ENCODE measurements around the gene ATP11A. TPM values are rescaled to one million over a fixed set of nuclear protein-coding genes. Genes with fewer than 3 reads are reported as not detected.

The ATP11A gene
- total RNA-seq, 2 donors from 2014 or later = 122 to 140 TPM

GRCh38 chr13:112773601-112774447, 84.0 kb downstream of the ATP11A start:
- Histone ChIP-seq H3K9ac (ENCODE audit: extremely low read depth, low read length, poor library complexity, severe bottlenecking) (no peak overlapping the region), H3K4me3 (ENCODE audit: low read length) (no peak overlapping the region), H3K9me3 (ENCODE audit: control insufficient read depth, low read length) (no peaks in the 10 kb centered on the region), H3K36me3 (ENCODE audit: control insufficient read depth, insufficient read depth, low read length) (peaks cover 7% of the 10 kb centered on the region), H3K4me1 (ENCODE audit: control insufficient read depth, insufficient read depth, low read length) (no peaks in the 10 kb centered on the region), H3K27me3 (ENCODE audit: control insufficient read depth, insufficient read depth, low read length, poor library complexity, severe bottlenecking) (no peaks in the 10 kb centered on the region), H3K27ac (ENCODE audit: low read depth, low read length) (no peak overlapping the region)
- 84 to 90% methylated on average over 16 to 23 of the region's 25 CpGs for WGBS, 2 experiments (ENCODE audit: insufficient coverage in 1 of 2, insufficient read length in 1 of 2)
- DNase-seq = no peak
- Mint-ChIP-seq H3K4me3 (no peak overlapping the region), H3K36me3 (ENCODE audit: low read depth) (peaks cover 9% of the 10 kb centered on the region), H3K27me3 (ENCODE audit: insufficient read depth) (no peaks in the 10 kb centered on the region), H3K27ac (no peak overlapping the region), H3K4me1 (no peaks in the 10 kb centered on the region), H3K9me3 (peaks cover 6% of the 10 kb centered on the region)
- TF ChIP-seq CTCF (conservative IDR thresholded peaks at IDR 0.05) = no peak

GRCh38 chr13:112774448-112774792, 84.6 kb downstream of the ATP11A start:
- H3K4me3 Mint-ChIP-seq = no peak overlapping the region

GRCh38 chr13:112774829-112775565, 85.2 kb downstream of the ATP11A start:
- Histone ChIP-seq H3K9me3 (ENCODE audit: control insufficient read depth, low read length) (no peaks in the 10 kb centered on the region), H3K9ac (ENCODE audit: extremely low read depth, low read length, poor library complexity, severe bottlenecking) (no peak overlapping the region), H3K27me3 (ENCODE audit: control insufficient read depth, insufficient read depth, low read length, poor library complexity, severe bottlenecking) (no peaks in the 10 kb centered on the region), H3K27ac (ENCODE audit: low read depth, low read length) (no peak overlapping the region), H3K4me3 (ENCODE audit: low read length) (no peak overlapping the region), H3K36me3 (ENCODE audit: control insufficient read depth, insufficient read depth, low read length) (peaks cover 7% of the 10 kb centered on the region), H3K4me1 (ENCODE audit: control insufficient read depth, insufficient read depth, low read length) (no peaks in the 10 kb centered on the region)
- 93 to 94% methylated on average over 31 to 34 of the region's 36 CpGs for WGBS, 2 experiments (ENCODE audit: insufficient coverage in 1 of 2, insufficient read length in 1 of 2)
- DNase-seq = no peak
- peaks cover 9% of the 10 kb centered on the region for H3K36me3 Mint-ChIP-seq (ENCODE audit: low read depth)
- H3K4me1 Mint-ChIP-seq = peaks cover 3% of the 10 kb centered on the region
- H3K27me3 Mint-ChIP-seq (ENCODE audit: insufficient read depth) = no peaks in the 10 kb centered on the region
- H3K9me3 Mint-ChIP-seq = peaks cover 6% of the 10 kb centered on the region
- TF ChIP-seq CTCF (conservative IDR thresholded peaks at IDR 0.05) = no peak
- peak overlapping the region; percentile 39 for H3K27ac Mint-ChIP-seq
- no peak overlapping the region for H3K4me3 Mint-ChIP-seq

More at GRCh38 chr13:112774448-112774792, 84.6 kb downstream of the ATP11A start:
- no peaks in the 10 kb centered on the region for H3K27me3 Mint-ChIP-seq (ENCODE audit: insufficient read depth)
- DNase-seq = no peak
- 92 to 96% methylated on average over 7 of the region's 7 CpGs for WGBS, 2 experiments (ENCODE audit: insufficient coverage in 1 of 2, insufficient read length in 1 of 2)
- no peaks in the 10 kb centered on the region for H3K27me3 ChIP-seq (ENCODE audit: control insufficient read depth, insufficient read depth, low read length, poor library complexity, severe bottlenecking)
- TF ChIP-seq CTCF (conservative IDR thresholded peaks at IDR 0.05) = no peak
- no peaks in the 10 kb centered on the region for H3K4me1 Mint-ChIP-seq
- H3K9ac ChIP-seq (ENCODE audit: extremely low read depth, low read length, poor library complexity, severe bottlenecking) = no peak overlapping the region
- H3K9me3 ChIP-seq (ENCODE audit: control insufficient read depth, low read length) = no peaks in the 10 kb centered on the region
- H3K27ac ChIP-seq (ENCODE audit: low read depth, low read length) = no peak overlapping the region
- H3K4me1 ChIP-seq (ENCODE audit: control insufficient read depth, insufficient read depth, low read length) = no peaks in the 10 kb centered on the region
- peaks cover 9% of the 10 kb centered on the region for H3K36me3 Mint-ChIP-seq (ENCODE audit: low read depth)
- H3K27ac Mint-ChIP-seq = peak overlapping the region; percentile 19
- H3K36me3 ChIP-seq (ENCODE audit: control insufficient read depth, insufficient read depth, low read length) = peaks cover 7% of the 10 kb centered on the region
- peaks cover 6% of the 10 kb centered on the region for H3K9me3 Mint-ChIP-seq
- no peak overlapping the region for H3K4me3 ChIP-seq (ENCODE audit: low read length)

Data from endodermal cell (in vitro differentiated cells).